HUES48 (cell line): ENCODE data around the gene TENM4.
A peak's percentile ranks its signal among the peaks of the same experiment; 100 is the strongest.
"Not testable (repeated sequence)": the region's sequence is repeated elsewhere in the genome, so short reads cannot be mapped to it uniquely, and the experiment has no call there.

Experiments used
- H3K27ac ChIP-seq: one replicate; pipeline ENCODE4 v1.7.0; 2013; ENCODE audit warnings: low read depth, low read length, inconsistent platforms
- H3K27me3 ChIP-seq: 2 replicates; pipeline ENCODE4 v1.6.1; 2013; ENCODE audit warnings: mild to moderate bottlenecking, low read length; ENCODE audit not compliant: control insufficient read depth, insufficient read depth
- H3K36me3 ChIP-seq: 2 replicates; pipeline ENCODE4 v1.6.1; 2013; ENCODE audit warnings: low read length; ENCODE audit not compliant: control insufficient read depth, insufficient read depth
- H3K4me1 ChIP-seq: 2 replicates; pipeline ENCODE4 v1.6.1; 2013; ENCODE audit warnings: mild to moderate bottlenecking, low read length; ENCODE audit not compliant: control insufficient read depth, insufficient read depth
- H3K4me3 ChIP-seq: 2 replicates; pipeline ENCODE4 v1.5.1; 2013; ENCODE audit warnings: mild to moderate bottlenecking, low read depth, low read length
- H3K9ac ChIP-seq: 2 replicates; pipeline ENCODE4 v1.6.1; 2013; ENCODE audit warnings: mild to moderate bottlenecking, low read depth, low read length, moderate library complexity
- H3K9me3 ChIP-seq: 2 replicates; pipeline ENCODE4 v1.6.1; 2013; ENCODE audit warnings: low read length; ENCODE audit not compliant: control insufficient read depth, insufficient read depth

Gene TENM4

DNA sequence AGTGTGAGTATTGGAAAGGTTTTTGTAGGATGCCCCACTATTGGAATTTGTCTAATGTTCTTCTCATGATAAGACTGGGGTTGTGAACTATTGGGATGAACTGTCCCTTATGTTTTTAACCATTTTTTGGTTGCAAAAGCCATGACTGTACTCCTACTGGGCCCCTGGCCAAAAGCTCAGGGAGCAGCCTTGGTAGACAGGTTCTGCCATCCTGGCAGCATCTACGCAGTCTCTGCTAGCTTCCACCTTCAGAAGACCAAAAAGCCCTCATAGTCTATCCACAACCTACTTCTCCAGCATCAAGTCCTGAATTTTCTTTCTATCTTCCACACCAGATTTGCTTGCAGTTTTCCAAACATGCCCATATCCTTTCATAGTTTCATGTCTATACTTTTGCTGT lies 211.8 kb downstream of the TENM4 start:
- Histone ChIP-seq H3K9me3 (no peaks in the 10 kb centered on the region), H3K4me3 (no peak overlapping the region), H3K36me3 (no peaks in the 10 kb centered on the region), H3K9ac (no peak overlapping the region), H3K4me1 (peaks cover 13% of the 10 kb centered on the region; the same call in 1 of the 2 replicates), H3K27ac (no peak overlapping the region), H3K27me3 (no peaks in the 10 kb centered on the region; the same call in 1 of the 2 replicates)

DNA sequence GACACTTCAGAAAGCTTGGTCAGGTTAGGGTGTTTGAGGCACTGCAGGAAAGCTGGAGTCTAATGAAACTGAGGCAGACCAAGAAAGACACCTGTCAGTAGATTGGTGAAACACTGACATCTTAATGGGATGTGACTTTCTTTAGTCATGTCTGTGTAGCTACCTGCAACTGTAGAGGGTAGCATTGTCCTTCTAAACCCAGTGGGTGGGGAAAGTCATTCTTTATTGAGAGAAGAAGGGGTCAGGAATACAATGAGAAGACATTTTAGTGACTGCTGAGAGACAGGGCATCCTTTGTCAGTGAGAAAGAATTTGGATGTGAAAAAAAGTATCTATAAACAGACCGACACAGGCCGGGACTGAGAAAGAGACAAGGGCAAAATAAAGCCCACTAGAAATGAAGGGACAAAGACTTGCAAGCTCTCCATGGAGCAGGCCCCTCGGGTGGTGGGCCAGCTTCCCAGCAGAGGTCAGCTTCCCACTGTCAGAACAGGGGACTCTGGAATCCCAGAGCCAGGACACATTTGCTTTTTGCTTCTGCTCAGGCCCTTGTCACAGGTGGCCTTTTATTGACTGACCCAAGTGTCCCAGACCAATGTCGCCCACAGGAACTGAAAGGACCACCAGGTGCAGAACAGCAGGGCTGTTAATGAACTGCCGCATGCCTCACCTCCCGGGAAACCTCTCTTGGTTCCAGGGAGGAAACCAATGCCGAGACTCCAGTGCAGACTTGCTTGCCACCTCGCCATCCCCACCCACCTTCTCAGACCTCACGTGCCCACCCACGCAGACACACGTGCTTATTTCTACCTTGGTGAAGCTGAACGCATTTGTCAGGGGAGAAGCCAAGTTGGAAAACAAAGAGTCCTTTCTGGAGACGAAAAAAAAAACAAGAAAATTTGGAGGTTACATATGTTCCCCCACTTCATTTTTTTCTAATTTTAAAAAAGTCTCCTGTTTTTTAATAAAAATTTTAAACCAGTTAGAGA lies 212.8 kb downstream of the TENM4 start:
- Histone ChIP-seq H3K27me3 (no peaks in the 10 kb centered on the region; the same call in 1 of the 2 replicates), H3K36me3 (no peaks in the 10 kb centered on the region), H3K4me3 (no peak overlapping the region), H3K27ac (peak overlapping the region; percentile 44), H3K9ac (no peak overlapping the region), H3K4me1 (peaks cover 13% of the 10 kb centered on the region; the same call in 1 of the 2 replicates), H3K9me3 (no peaks in the 10 kb centered on the region)

DNA sequence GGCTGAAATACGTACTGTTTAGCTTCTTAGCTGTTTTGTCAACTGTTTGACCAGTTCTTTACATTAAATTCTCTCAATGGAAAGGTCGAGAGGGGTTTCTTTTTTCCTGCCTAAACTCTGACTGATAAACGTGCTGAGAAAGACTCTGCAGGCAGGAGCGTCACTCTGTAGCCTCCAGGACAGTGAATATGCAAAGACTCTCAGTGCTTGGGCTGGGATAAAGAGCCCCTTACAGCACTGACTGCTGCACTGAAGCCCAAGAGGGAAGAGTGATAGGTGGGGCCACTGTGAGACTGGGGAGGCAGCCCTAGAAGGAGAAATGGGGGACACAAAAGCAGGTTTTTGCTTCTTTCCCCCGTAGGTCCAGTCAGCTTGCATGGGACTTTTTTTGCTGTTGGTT lies 213.5 kb downstream of the TENM4 start:
- H3K4me1 ChIP-seq: peaks cover 13% of the 10 kb centered on the region; the same call in 1 of the 2 replicates
- H3K9ac ChIP-seq: no peak overlapping the region

DNA sequence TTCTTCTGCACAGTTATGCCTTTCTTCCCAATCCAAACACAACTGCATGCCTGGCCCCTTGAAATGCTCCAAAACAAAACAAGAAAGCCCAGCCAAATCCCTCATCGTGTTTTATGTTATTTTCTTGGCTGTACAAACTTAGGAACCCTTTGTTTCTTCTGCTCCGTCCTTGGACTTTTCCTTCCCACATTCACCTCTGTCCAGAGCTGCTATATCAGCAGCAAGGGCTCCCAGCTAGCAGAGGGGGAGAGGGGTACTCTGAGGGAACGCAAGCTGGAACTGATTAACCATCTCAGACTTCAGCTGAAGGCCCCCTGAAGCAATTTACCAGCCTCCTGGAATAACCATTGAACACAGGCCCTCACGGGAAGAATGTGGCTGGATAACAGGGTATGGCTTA lies 214.7 kb downstream of the TENM4 start:
- Histone ChIP-seq H3K4me1 (peaks cover 13% of the 10 kb centered on the region; the same call in 1 of the 2 replicates), H3K9ac (no peak overlapping the region), H3K36me3 (no peaks in the 10 kb centered on the region), H3K27me3 (no peaks in the 10 kb centered on the region; the same call in 1 of the 2 replicates), H3K27ac (no peak overlapping the region), H3K4me3 (no peak overlapping the region), H3K9me3 (no peaks in the 10 kb centered on the region)

More for the DNA sequence above, 213.5 kb downstream of the TENM4 start:
- H3K9me3 ChIP-seq: no peaks in the 10 kb centered on the region
- H3K36me3 ChIP-seq: no peaks in the 10 kb centered on the region
- no peak overlapping the region for H3K4me3 ChIP-seq
- peak overlapping the region; percentile 34 for H3K27ac ChIP-seq
- no peaks in the 10 kb centered on the region; the same call in 1 of the 2 replicates for H3K27me3 ChIP-seq

DNA sequence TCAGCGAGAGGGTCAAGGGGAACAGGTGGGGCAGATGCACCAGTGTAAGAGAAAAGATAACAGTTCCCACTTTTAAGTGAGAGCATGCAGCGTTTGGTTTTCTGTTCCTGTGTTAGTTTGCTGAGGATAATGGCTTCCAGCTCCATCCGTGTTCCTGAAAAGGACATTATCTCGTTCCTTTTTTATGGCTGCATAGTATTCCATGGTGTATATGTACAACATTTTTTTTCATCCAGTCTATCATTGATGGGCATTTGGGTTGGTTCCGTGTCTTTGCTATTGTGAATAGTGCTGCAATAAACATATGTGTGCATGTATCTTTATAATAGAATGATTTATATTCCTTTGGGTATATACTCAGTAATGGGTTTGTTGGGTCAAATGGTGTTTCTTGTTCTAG lies 218.7 kb downstream of the TENM4 start:
- not testable (repeated sequence) for H3K4me1 ChIP-seq, H3K36me3 ChIP-seq, H3K9me3 ChIP-seq, H3K27ac ChIP-seq, H3K4me3 ChIP-seq, H3K9ac ChIP-seq, H3K27me3 ChIP-seq

DNA sequence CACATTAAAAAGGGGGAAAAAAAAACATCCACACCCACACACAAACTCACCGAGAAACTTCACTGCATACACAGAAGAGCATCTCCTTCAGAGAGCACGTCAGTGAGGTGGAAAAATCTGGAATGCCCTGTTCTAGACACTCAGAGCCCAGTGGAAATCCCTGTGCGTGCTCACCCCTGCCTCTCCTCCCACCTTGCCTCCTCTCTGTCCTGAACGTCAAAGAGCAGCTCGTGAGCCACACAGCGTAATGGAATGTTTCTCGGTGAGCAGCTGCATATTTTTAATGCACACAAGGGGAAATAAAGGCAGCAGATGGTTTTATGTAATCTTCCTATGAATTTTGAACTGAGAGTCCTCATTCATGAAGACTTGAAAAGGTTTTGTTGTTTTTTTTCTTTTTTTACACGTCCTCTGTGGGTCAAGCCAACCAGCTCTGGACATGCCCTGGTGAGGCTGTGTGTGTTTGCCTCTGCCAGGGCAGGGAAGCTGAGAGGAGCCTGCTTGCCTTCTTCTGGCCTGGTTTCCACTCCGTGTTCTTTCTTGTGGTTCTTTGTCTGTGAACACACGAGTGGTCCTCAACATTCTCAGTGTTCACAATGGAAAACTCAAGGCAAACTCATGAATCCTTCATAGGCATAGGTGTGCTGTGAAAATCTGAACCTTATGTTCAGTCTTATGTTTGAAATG lies 219.2 kb downstream of the TENM4 start:
- H3K4me3 ChIP-seq: no peak overlapping the region
- no peak overlapping the region for H3K9ac ChIP-seq
- H3K36me3 ChIP-seq: no peaks in the 10 kb centered on the region
- no peaks in the 10 kb centered on the region for H3K27me3 ChIP-seq
- no peak overlapping the region for H3K27ac ChIP-seq
- no peaks in the 10 kb centered on the region for H3K4me1 ChIP-seq
- H3K9me3 ChIP-seq: no peaks in the 10 kb centered on the region

DNA sequence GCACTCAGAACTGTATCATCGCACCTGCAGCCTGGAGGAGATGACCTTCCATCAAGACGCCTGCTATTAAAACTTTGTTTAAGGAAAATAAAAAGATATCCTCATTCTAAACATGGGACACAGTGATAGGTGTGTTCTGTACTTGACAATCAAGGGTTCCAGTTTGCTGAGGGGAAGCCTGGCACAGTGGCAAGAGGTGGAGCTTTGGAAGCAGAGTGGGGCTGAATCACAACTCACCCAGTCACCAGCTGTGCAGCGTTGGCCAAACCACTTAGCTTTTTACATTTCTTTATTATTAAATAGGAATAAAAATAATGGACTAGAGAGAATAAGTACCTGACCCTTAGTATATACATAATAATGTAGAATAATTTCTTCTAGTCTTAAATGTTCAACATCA lies 220.7 kb downstream of the TENM4 start:
- Histone ChIP-seq H3K36me3 (no peaks in the 10 kb centered on the region), H3K4me1 (no peaks in the 10 kb centered on the region), H3K4me3 (no peak overlapping the region), H3K27ac (no peak overlapping the region), H3K9me3 (no peaks in the 10 kb centered on the region), H3K9ac (no peak overlapping the region), H3K27me3 (no peaks in the 10 kb centered on the region)

DNA sequence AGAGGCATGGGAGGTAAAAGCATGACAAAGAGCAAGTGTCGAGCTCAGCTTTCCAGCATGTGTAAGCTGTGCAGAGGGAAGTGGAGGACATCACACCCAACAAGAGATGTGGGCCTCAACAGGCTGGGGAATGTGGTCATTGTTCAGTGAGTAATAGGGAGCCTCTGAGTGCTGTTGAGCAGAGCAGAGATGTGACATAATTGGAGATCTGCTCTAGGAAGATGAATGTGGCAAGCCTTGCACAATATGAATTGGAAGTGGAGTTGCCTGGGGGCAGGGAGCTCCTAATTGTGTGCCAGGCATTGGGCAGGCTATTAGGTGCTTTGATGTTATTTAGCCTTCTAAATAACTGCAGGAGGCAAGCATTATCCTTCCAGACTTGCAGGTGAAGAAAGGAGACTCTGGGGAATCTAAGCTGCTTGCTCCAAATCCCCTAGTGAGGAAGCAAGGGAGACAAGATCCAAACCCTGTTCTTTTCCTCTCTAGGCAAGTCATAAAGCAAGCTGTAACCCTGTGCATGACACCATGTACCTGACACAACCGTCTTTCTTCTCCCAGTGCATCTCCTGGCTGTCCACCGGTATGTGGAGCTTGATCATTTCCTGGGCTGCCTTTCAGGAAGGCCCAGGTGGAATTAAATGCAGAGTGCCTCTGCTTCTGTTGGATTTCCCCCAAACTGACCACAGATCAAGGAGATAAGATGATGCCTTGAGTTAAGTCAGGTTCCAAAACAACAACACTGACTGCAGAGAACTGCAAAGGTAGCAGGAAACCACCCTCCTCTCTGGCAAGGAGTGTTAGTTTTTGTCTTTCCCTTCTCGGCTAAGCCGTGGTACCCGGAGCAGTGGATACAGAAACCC lies 221.4 kb downstream of the TENM4 start:
- no peaks in the 10 kb centered on the region for H3K9me3 ChIP-seq
- no peak overlapping the region for H3K4me3 ChIP-seq
- no peaks in the 10 kb centered on the region for H3K36me3 ChIP-seq
- no peak overlapping the region for H3K9ac ChIP-seq
- H3K27ac ChIP-seq: no peak overlapping the region
- no peaks in the 10 kb centered on the region for H3K4me1 ChIP-seq
- H3K27me3 ChIP-seq: no peaks in the 10 kb centered on the region

DNA sequence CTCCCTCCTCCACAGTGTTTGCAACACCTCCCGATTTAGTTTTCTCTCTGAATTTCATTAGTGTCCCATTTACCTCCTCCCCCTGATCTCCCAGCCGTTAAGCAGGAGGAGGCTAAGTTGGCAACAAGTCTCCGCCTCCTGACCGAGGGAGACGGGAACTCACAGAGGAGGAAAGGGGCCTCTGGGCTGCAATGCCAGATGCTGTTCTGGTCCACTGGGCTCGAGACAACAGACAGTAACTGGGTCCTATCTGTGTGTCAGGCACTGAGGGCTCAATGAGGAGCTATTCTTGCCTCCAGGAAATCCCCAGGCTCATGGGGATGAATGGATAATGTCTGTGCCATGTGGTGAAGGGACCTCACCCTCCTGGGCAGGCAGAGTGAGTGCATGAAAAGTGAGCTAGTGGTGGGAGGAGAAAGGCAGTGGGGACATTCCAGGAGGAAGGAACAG lies 228.1 kb downstream of the TENM4 start:
- no peaks in the 10 kb centered on the region for H3K27me3 ChIP-seq
- H3K36me3 ChIP-seq: no peaks in the 10 kb centered on the region
- no peak overlapping the region for H3K4me3 ChIP-seq
- H3K9me3 ChIP-seq: no peaks in the 10 kb centered on the region
- H3K9ac ChIP-seq: no peak overlapping the region
- H3K4me1 ChIP-seq: peaks cover 2% of the 10 kb centered on the region; the same call in 1 of the 2 replicates
- H3K27ac ChIP-seq: no peak overlapping the region

DNA sequence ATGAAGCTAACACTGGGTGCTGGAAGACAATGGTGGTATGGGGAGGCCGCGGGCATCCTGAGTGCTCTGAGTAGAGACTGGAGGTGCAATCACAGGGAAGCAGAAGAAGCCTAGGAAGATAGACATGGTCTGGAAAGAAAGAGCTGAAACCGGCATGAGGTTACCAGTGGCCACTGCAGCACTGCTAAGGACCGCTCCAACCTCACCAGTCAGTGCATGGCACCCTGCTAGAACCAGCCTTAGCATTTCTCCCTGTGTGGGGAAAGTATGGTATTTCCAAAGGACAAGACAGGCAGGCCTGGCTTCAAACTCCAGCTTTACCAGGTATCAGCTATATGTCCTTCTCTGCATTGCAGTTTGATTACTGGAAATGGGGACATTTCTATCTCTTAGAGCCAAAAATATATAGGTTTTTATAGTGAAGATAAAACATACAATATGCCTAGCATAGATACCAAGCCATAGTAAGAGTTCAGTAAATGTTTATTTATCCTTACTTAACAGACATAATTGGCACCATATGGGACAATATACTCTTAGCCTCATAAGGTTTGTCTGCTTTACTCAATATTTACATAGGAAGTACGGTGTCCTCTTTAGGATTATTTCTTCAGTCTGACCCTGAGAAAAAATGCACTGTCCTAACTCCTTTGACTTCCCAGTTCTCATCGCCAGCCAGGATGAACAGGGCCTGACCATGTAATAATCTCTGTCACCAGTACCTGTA lies 231.1 kb downstream of the TENM4 start:
- peaks cover 2% of the 10 kb centered on the region; the same call in 1 of the 2 replicates for H3K4me1 ChIP-seq
- H3K27me3 ChIP-seq: no peaks in the 10 kb centered on the region
- H3K36me3 ChIP-seq: no peaks in the 10 kb centered on the region
- no peaks in the 10 kb centered on the region for H3K9me3 ChIP-seq
- no peak overlapping the region for H3K27ac ChIP-seq
- H3K4me3 ChIP-seq: no peak overlapping the region
- H3K9ac ChIP-seq: no peak overlapping the region
